Measurements from ENCODE around the gene UBE2L3. TPM values are rescaled to one million over a fixed set of nuclear protein-coding genes. Genes with fewer than 3 reads are reported as not detected.

UBE2L3 gene
- total RNA-seq, 1 donor from 2014 or later, result 63.0 TPM

- peaks cover 3% of the 10 kb centered on the region for H3K36me3 ChIP-seq (ENCODE audit: control insufficient read depth, insufficient read depth, low read length)
- no peak for DNase-seq (ENCODE audit: low read depth)
- H3K27me3 ChIP-seq (ENCODE audit: control insufficient read depth, insufficient read depth, low read length), result no peaks in the 10 kb centered on the region
- H3K4me3 ChIP-seq (ENCODE audit: low read depth, low read length), result no peak overlapping the region
- TF ChIP-seq CTCF (IDR thresholded peaks at IDR 0.05; ENCODE audit: insufficient read depth, low read length, poor library complexity, severe bottlenecking), result no peak
These were observed 54.8 kb downstream of the UBE2L3 start for GRCh38 chr22:21622011-21622918.

GRCh38 chr22:21622919-21623647 lies 55.6 kb downstream of the UBE2L3 start:
- Histone ChIP-seq H3K4me3 (ENCODE audit: low read depth, low read length) (no peak overlapping the region), H3K36me3 (ENCODE audit: control insufficient read depth, insufficient read depth, low read length) (peaks cover 3% of the 10 kb centered on the region), H3K27me3 (ENCODE audit: control insufficient read depth, insufficient read depth, low read length) (no peaks in the 10 kb centered on the region)
- no peak for TF ChIP-seq CTCF (IDR thresholded peaks at IDR 0.05; ENCODE audit: insufficient read depth, low read length, poor library complexity, severe bottlenecking)
- DNase-seq (ENCODE audit: low read depth), result no peak

GRCh38 chr22:21623648-21623970 lies 56.1 kb downstream of the UBE2L3 start:
- no peaks in the 10 kb centered on the region for H3K27me3 ChIP-seq (ENCODE audit: control insufficient read depth, insufficient read depth, low read length)

GRCh38 chr22:21624120-21624879 lies 56.8 kb downstream of the UBE2L3 start:
- DNase-seq (ENCODE audit: low read depth), result no peak
- Histone ChIP-seq H3K27me3 (ENCODE audit: control insufficient read depth, insufficient read depth, low read length) (no peaks in the 10 kb centered on the region), H3K4me3 (ENCODE audit: low read depth, low read length) (no peak overlapping the region), H3K36me3 (ENCODE audit: control insufficient read depth, insufficient read depth, low read length) (peaks cover 3% of the 10 kb centered on the region)
- TF ChIP-seq CTCF (IDR thresholded peaks at IDR 0.05; ENCODE audit: insufficient read depth, low read length, poor library complexity, severe bottlenecking), result peak; percentile 70

More at GRCh38 chr22:21623648-21623970, 56.1 kb downstream of the UBE2L3 start:
- Histone ChIP-seq H3K36me3 (ENCODE audit: control insufficient read depth, insufficient read depth, low read length) (peaks cover 3% of the 10 kb centered on the region), H3K4me3 (ENCODE audit: low read depth, low read length) (no peak overlapping the region)
- no peak for TF ChIP-seq CTCF (IDR thresholded peaks at IDR 0.05; ENCODE audit: insufficient read depth, low read length, poor library complexity, severe bottlenecking)
- no peak for DNase-seq (ENCODE audit: low read depth)

- H3K4me3 ChIP-seq (ENCODE audit: low read depth, low read length), result no peak overlapping the region
- no peak for DNase-seq (ENCODE audit: low read depth)
- peaks cover 3% of the 10 kb centered on the region for H3K36me3 ChIP-seq (ENCODE audit: control insufficient read depth, insufficient read depth, low read length)
- H3K27me3 ChIP-seq (ENCODE audit: control insufficient read depth, insufficient read depth, low read length), result no peaks in the 10 kb centered on the region
- TF ChIP-seq CTCF (IDR thresholded peaks at IDR 0.05; ENCODE audit: insufficient read depth, low read length, poor library complexity, severe bottlenecking), result no peak
These were observed 57.6 kb downstream of the UBE2L3 start for GRCh38 chr22:21624880-21625791.

Measured in kidney epithelial cell (primary cell).